ENCODE data around the gene PDIA3.

GRCh38 chr15:43789409-43789808, 43.2 kb downstream of the PDIA3 start:
- TF ChIP-seq CTCF (IDR thresholded peaks at IDR 0.05; ENCODE audit: low read depth, low read length) (no peak), EZH2phosphoT487 (IDR thresholded peaks at IDR 0.05; ENCODE audit: low read depth) (no peak)

Data from OCI-LY3 (cell line).